VCaP (cell line): ENCODE measurements around the gene PHF21A.

Experiments
- H3K27ac ChIP-seq: fragments of 450-650 bp; 2 replicates; pipeline ENCODE4 v1.5.1; 2017
- CTCF ChIP-seq: fragments of 450-650 bp; conservative IDR thresholded peaks from 2 replicates; pipeline ENCODE4 v1.5.1; 2017; ENCODE audit warnings: mild to moderate bottlenecking, moderate library complexity

Gene PHF21A

DNA sequence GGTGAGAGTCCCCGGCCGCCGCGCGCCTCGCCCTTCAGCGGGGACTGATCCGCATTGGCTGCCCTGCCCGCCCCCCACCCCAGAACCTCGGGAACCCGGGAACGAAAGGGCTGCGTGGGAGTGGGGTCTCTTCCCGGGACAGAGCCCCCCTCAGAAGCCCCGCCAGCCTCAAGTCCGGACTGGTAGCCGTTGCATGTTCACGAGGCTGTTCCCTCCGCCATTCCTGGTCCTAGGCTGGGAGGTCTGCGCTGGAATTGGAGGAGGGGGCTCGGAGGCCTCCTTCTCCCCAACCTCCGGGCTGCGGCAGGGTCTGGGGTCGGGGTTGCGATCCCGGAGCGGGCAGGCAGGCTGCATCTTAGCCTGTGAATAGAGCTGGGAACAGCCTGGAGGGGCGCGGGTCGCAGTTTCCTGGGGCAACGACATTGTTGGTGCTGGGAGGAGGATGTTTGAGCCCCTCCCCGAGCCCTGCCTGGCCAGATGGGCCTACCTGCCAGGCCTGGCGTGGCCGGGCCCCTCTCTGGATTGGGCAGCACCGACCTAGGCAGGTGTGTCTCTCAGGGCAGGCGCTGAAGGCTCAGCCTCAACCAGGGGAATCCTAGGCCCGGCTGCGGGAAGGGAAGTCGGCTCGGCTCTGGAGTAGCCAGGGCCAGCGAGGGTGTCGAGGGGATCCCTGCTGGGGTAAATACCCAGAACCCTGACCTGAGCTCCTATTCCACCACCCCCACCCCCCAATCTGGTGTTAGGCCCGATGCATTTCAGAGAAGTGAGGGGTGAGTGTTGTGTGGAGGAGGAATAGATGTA is 235.1 kb downstream of the PHF21A start:
- H3K27ac ChIP-seq: peak overlapping the region; percentile 93

DNA sequence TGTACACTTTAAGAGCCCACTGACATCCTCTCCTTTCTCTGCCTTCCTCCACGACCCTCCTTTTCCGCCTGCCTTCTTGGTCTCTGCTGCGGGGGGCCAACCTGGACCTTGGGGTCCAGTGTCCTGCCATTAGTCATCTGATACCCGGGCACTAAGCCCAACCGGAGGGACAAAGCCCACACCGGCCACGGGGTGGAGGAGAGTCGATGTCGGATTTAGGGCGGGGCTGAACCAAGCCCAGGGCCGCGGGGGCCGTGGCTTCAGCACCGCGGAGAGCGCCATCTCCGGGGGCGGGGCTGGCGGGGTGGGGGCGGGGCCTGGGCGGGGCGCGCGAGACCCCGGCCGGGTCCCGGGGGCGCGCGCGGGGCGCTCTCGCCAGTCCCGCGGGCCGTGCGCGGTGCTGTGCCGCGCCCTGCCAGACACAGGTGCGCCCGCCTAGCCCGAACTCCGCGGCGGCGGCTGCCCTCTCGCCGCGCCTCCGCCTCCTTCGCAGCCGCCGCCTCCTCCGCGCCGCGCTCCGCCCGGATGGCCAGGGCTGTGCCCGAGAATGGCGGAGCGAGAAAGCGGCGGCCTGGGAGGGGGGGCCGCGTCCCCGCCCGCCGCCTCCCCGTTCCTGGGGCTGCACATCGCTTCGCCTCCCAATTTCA is 235.9 kb downstream of the PHF21A start, which contains the start of gene MAPK8IP1:
Gene MAPK8IP1 (plus strand): TSS at position 378 of the 647 bp plus-strand sequence. CDS start 170 bp downstream, at position 548.
- peak within 1 kb of the TSS; percentile 93 for H3K27ac ChIP-seq
- peak; percentile 13; the same call in 1 of the 2 replicates for TF ChIP-seq CTCF

More for the DNA sequence above, 235.1 kb downstream of the PHF21A start:
- TF ChIP-seq CTCF: no peak

DNA sequence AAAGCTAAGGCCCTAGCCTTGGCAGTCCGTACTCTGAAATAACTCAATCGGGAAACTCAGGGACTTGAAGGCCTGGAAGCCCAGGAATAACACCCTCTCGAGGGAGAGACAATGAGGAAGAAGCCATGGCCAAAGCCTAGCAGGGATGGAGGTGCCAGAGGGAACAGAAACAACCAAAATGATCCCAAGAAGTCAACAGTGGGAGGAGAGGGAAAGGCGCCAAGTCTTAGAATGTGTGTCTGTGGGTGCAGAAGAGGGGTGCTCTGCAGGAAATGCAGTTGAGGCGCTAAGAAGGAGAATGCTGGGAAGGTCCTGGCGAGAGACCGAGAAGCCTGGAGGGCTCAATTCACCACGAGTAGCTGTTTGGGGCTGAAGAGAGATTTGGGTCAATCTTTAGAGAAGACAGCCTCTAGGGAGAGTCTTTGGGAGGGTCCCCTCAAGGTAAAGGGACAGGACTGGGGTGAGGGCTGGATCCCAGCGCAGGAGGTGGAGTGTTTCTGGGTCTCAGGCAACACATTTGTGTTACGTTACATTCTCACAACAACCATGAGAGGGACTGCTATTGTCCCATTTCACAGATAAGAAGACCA is 236.6 kb downstream of the PHF21A start:
- H3K27ac ChIP-seq: peak overlapping the region; percentile 93
- no peak for TF ChIP-seq CTCF
